HG02759 (cell line): ENCODE data around the gene P2RY8.
"Not testable (repeated sequence)": the region's sequence is repeated elsewhere in the genome, so short reads cannot be mapped to it uniquely, and the experiment has no call there.

Experiments used
- ATAC-seq: cut with Tn5 transposase; IDR thresholded peaks from one replicate; pipeline ENCODE4 v1.9.1; 2021; ENCODE audit warnings: mild to moderate bottlenecking, moderate library complexity; ENCODE audit not compliant: unreplicated experiment

Gene P2RY8

GRCh38 chrX:1447969-1448572, 88.9 kb downstream of the P2RY8 start:
- not testable (repeated sequence) for ATAC-seq

- ATAC-seq, result not testable (repeated sequence)
These were observed 89.7 kb downstream of the P2RY8 start for GRCh38 chrX:1446984-1447968.

DNA sequence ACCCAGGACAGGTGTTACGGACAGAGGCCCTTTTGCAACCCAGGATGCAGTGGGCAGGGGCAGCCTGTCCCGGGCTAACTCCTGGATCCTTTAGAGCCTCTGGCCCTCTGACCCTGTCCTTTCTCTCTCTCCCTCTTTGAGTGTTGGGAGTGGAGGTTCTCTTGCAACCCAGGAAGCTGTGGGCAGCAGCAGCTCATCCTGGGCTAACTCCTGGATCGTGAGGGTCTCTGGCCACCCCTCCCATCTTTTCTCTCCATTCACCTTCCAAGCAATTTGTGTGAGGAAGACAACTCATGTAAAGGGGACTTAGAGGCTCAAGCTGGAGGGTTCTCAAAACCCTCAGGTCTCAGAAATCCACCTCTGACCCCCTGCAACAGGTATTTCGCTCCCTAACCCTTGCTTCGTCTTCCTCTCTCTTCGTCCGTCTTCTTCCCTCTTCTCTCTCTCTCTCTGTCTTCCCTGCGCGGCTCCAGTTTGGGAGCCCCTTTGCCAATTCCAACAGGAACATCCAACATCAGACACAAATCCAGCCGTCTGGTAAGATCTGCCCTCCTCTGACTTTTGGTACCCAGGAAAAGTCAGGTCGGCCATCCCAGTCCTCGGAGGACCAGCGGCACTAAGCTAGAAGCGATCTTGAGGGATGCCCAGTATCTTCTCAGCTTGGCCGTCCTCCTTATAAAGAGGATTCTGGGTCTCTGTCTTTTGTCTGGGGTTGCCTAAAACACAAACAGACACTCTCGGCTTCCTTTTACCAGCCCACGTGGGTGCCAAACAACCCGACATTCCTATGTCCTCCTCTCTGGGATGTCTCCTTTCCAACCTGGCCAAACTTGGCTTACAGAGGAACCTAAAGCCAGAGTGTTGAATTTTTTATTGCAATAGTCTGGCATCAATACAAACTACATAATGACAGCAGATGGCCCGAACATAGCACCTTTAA, 92.2 kb downstream of the P2RY8 start:
- no peak for ATAC-seq

- ATAC-seq, result no peak
These were observed 93.4 kb downstream of the P2RY8 start for GRCh38 chrX:1443496-1444075.

DNA sequence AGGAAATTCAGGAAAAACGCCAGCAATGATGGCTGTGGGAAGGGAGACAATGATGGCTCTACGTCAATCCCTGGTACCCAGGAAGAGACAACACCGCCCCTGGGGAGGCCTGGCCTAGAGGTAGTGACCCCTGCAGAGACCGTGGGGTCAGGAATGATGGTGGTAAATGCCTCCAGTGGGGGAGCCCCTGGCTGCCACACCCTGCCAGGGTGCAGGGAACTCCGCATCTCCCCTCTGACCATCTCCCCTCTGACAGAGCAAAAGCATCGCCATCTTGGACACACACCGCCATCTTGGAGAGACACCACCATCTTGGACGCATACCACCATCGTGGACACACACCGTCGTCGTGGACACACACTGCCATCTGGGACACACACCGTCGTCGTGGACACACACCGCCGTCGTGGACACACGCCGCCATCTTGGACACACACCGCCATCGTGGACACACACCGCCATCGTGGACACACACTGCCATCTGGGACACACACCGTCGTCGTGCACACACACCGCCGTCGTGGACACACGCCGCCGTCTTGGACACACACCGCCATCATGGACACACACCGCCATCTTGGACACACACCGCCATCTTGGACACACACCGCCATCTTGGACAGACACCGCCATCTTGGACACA, 94.1 kb downstream of the P2RY8 start:
- no peak for ATAC-seq

DNA sequence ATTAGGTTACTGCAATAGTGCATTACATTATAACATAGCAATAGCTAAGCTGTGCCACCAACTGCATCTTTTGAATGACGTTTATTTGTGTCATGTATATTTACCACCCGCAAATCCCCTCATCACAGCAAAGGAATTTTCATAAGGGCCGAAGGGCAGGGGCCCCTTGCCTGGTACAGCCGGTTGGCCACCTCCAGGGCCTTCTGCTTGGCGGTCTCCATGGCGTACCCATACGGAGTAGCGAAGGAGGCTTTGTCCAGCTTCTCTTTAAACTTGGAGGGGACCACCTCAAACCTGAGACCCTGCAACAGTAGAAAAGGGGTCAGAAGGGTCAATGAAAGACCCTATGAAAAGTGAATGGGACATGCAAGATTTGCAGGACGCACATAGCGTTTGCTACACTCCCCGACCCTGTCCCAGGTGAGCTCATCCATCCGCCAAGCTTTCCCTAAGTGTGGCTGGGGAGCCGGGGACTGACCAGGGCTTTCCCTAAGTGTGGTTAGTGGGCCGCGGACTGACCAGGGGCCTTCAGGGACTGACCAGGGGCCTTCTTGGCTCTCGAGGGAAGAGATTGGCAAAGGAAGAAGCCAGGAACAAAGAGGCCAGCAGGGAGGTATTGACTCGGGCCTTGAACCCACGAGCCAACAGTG, 94.8 kb downstream of the P2RY8 start:
- no peak for ATAC-seq

DNA sequence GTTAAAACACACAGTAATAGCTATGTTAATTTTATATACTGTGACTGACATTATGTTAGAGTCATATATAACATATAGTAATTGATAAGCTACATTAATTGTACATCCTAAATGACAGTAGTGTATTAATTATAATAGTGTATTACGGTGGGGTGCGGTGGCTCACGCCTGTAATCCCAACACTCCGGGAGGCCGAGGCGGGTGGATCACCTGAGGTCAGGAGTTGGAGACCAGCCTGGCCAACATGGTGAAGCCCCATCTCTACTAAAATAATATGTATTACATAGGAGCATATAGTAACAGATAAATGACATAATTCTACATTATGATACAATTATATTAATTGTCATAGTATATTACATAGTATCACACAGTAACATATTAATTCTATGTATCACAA, 96.5 kb downstream of the P2RY8 start:
- no peak for ATAC-seq

DNA sequence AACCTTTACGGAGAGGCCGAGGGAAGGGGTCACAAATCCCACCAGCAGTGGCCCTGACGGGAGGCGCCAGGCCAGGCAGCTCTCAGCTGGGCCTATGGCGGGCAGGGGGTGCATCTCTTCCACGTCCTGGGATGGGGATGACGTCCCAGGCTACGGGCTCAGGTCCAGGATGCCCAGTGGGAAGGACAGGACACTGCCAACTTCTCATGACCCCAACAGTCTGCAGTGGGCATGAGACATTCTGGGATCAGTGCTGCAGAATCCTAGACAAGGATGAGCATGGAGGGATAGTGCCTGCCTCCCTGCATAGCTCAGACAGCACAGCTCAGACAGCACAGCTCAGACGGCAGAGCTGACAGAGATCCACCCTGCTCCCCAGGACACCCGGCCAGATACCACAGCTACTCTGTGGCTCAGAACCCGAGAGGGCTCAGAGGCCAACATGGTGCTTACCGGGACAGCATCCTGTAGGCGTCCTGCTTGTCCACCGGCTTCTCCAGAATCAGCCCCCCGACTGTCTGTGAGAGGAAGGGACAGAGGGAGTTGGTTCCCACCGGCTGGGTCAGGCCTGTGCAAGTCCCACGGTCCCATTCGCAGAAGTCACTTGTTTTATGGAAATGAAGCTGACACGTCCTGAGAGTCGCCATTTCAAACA, 101.6 kb downstream of the P2RY8 start:
- ATAC-seq, result no peak

- no peak for ATAC-seq
These were observed 102.1 kb downstream of the P2RY8 start for GRCh38 chrX:1434871-1435240.

GRCh38 chrX:1433646-1434357, 103.2 kb downstream of the P2RY8 start:
- no peak for ATAC-seq

DNA sequence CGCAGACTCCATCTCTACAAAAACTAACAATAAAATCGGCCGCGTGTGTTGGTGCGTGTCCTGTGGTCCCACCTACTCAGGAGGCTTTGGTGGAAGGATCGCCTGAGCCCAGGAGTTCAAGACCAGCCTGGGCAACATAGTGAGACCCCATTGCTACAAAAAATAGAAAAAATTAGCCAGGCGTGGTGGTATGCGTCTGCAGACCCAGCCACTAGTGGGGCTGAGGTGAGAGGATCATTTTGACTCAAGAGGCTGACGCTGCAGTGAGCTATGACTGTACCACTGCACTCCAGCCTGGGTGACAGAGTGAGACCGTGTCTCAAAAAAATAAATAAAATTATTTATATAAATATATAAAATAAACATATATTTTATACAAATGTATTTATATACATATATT, 106.5 kb downstream of the P2RY8 start:
- no peak for ATAC-seq

DNA sequence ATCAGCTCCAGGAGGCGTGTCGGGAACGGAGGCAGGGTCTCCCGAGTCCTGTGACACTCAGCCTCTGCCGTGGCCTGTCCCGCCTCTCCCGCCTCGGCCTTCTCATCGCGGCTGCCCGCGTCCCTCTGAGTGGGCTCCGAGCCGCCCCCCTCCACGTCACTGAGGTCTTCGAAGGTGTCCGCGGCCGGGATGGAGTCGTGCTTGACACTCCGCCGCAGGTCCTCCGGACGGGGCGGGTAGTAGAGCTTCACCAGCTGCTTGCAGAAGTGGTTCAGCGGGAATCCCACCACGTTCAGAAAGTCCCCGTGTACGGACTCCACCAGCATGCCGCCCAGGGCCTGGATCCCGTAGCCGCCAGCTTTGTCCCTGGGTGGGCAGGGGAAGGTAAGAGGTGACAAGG, 109.2 kb downstream of the P2RY8 start:
- ATAC-seq, result no peak

- not testable (repeated sequence) for ATAC-seq
These were observed 110.7 kb downstream of the P2RY8 start for GRCh38 chrX:1426321-1426720.

- ATAC-seq, result no peak
These were observed 111.6 kb downstream of the P2RY8 start for GRCh38 chrX:1425381-1425780.

DNA sequence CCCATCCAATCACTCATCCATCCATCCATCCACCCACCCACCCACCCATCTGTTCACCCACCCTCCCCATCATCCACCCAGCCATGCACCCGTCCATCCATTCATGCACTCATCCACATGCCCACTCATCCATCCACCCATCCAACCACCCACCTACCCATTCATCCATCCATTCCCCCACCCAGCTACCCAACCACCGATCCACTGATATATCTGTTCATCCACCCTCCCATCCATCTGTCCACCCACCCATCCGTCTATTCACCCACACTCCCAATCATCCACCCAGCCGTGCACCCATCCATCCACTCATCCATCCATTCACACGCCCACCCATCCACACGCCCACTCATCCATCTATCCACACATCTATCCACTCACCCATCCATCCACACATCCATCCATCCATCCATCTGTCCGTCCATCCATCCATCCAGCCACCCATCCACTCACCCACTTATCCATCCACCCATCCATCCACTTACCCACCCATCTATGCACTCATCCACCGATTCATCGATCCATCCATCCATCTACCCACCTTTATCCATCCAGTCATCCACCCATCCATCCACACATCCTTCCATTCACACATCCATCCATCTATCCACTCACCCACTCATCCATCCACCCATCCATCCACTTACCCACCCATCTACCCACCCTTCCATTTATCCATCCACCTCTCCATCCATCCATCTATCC, 112.7 kb downstream of the P2RY8 start:
- ATAC-seq, result no peak

GRCh38 chrX:1423215-1423614, 113.8 kb downstream of the P2RY8 start:
- no peak for ATAC-seq

- ATAC-seq, result no peak
These were observed 114.9 kb downstream of the P2RY8 start for GRCh38 chrX:1422135-1422465.

DNA sequence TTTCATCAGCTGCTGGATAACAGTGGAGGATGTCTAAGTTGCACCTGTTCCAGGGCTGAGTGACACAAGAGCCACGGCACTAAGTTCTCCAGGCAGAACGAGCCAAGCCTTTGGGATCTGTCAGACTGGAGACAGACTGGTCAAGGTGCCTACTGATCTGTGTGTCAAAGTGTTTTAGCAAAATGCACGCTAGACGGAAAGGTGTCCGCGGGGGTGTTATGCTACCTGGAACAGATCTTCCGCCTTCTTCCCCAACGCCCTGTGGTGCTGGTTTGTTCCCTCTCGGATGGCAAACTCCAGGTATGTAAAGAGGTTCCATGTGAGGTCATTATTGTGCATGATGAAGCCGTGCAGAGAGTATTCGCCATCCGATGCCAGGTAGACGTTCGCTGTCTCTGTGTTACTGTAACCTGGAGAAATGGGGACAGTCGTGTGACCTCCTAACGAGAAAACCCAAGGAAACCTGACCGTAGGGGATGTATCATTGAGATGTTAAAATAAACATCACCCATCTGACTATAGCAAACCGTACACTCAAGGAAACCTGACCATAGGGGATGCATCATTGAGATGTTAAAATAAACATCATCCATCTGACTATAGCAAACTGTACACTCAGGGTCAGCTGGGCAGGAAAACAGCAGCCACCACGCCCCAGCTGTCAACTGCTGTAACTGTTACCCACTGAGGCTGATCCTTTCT, 115.4 kb downstream of the P2RY8 start:
- ATAC-seq, result no peak
